Ovary (tissue), 9 donors: ENCODE data around the gene UBE2D3. TPM values are rescaled to one million over a fixed set of nuclear protein-coding genes. Genes with fewer than 3 reads are reported as not detected.

Experiments
- DNase-seq, 5 donors: peaks; one replicate each; pipeline ENCODE4 v3.0.0-alpha.2; 2019 to 2020
- H3K27ac ChIP-seq, 2 donors: fragments of 200-600 bp; one replicate each; pipeline versions ENCODE4 v1.5.1 to v1.8.0; 2019 to 2022
- H3K27me3 ChIP-seq: fragments of 200-600 bp; one replicate; pipeline ENCODE4 v1.8.0; 2022
- H3K36me3 ChIP-seq: fragments of 200-600 bp; sonication (generic); one replicate; pipeline ENCODE4 v1.5.1; 2019
- H3K4me1 ChIP-seq: one replicate; pipeline ENCODE4 v1.8.1; 2013; ENCODE audit warnings: mild to moderate bottlenecking, moderate library complexity; ENCODE audit not compliant: insufficient read depth
- H3K4me3 ChIP-seq: fragments of 200-600 bp; sonication (generic); one replicate; pipeline ENCODE4 v1.5.1; 2017
- H3K9me3 ChIP-seq, 2 donors: fragments of 200-600 bp in 1 of 2; sonication (generic) in 1 of 2; one replicate each; pipeline versions ENCODE4 v1.5.1 to v1.8.1; 2013 to 2019; ENCODE audit warnings: mild to moderate bottlenecking in 1 of 2, moderate library complexity in 1 of 2
- CTCF ChIP-seq, 3 donors: fragments of 450-650 bp in 2 of 3; fragments of 200-600 bp in 1 of 3; IDR thresholded peaks; one replicate each; pipeline versions ENCODE4 v1.5.1 to v1.8.0; 2016 to 2022; ENCODE audit warnings: antibody characterized with exemption in 3 of 3, mild to moderate bottlenecking in 1 of 3
- EP300 ChIP-seq: sonication (generic); formaldehyde crosslinking; IDR thresholded peaks from one replicate; pipeline ENCODE4 v1.6.1; 2017; ENCODE audit warnings: antibody characterized with exemption
- POLR2A ChIP-seq: fragments of 450-650 bp; IDR thresholded peaks from one replicate; pipeline ENCODE4 v1.6.1; 2017; ENCODE audit warnings: antibody characterized with exemption, mild to moderate bottlenecking, moderate library complexity
- WGBS, 3 donors: extraction: QIAGEN DNeasy Blood & Tissue Kit in 1 of 3; methylation state at CpG; one replicate each; pipeline versions ENCODE4 v1.1.5 to v1.1.7; 2013 to 2017; 5-methylcytosine and 5-hydroxymethylcytosine counted together
- intact Hi-C, 4 donors: fragments of 100-400 bp; cut with DNase I; formaldehyde crosslinking; loops; one replicate each; pipeline versions ENCODE4 v1.11.0 to v1.15.1; 2022 to 2023
- polyA plus RNA-seq, 2 donors: library from polyadenylated mRNA; stranded (reverse); fragments of 200-250 nt in 1 of 2; fragments of 350-450 nt in 1 of 2; fragmentation: Illumina TruSeq in 1 of 2; extraction: RNeasy Lipid Tissue Mini Kit (QIAGEN cat#74804) in 1 of 2; gene quantifications; one replicate each; pipeline ENCODE4 v1.2.3, GENCODE V29; 2013 to 2014
- total RNA-seq, 7 donors: library from RNA; depleted of rRNA in 2 of 7; stranded (reverse); fragments of >200 nt in 2 of 7; fragmentation: NEBNext Ultra II Directional in 3 of 7; extraction: Animal tissue kit (Norgen Biotek cat#: 25700) in 3 of 7; gene quantifications; one replicate each; pipeline versions ENCODE4 v1.1.0 to v1.2.4, GENCODE V29; 2016 to 2023
- donor health status: DM: no; HTN: no; CAD: no; lungs with moderate emphysema.
- donor health status: DM: no; HTN: no; CAD: no.
- donor health status: Bipolar disorder and iron deficiency.
- donor health status: DM: yes; HTN: yes; CAD: no.
- donor health status: DM: no; HTN: no; CAD: no.
- donor health status: DM: yes; HTN: yes; CAD: no.

The UBE2D3 gene
- total and polyA plus RNA-seq, 9 donors = 163 to 347 (median 258) TPM

- 58 to 80% (median 80%) methylated on average over 2 of the region's 2 CpGs for WGBS, 3 donors
- no peaks in the 10 kb centered on the region for H3K4me1 ChIP-seq
- intact Hi-C loops = no loop called here
- no peaks in the 10 kb centered on the region for H3K36me3 ChIP-seq
- H3K27me3 ChIP-seq = no peaks in the 10 kb centered on the region
- TF ChIP-seq EP300 = no peak
- TF ChIP-seq CTCF (IDR thresholded peaks at IDR 0.05) = no peak
- no peak overlapping the region for H3K4me3 ChIP-seq
- H3K27ac ChIP-seq = no peak overlapping the region
- H3K9me3 ChIP-seq = no peaks in the 10 kb centered on the region
- DNase-seq = no peak
Observed at GRCh38 chr4:102774254-102774653, 53.1 kb downstream of the UBE2D3 start.

GRCh38 chr4:102772738-102773340 is 54.5 kb downstream of the UBE2D3 start:
- Histone ChIP-seq H3K27ac (no peak overlapping the region), H3K4me3 (no peak overlapping the region), H3K27me3 (no peaks in the 10 kb centered on the region), H3K36me3 (no peaks in the 10 kb centered on the region), H3K4me1 (no peaks in the 10 kb centered on the region), H3K9me3 (no peaks in the 10 kb centered on the region)
- intact Hi-C loops = no loop called here
- no peak for DNase-seq
- TF ChIP-seq EP300 (no peak), CTCF (IDR thresholded peaks at IDR 0.05) (no peak), POLR2A (no peak)
- WGBS, 3 donors = 87 to 91% (median 91%) methylated on average over 4 of the region's 4 CpGs

- H3K27me3 ChIP-seq = no peaks in the 10 kb centered on the region
- DNase-seq = no peak
- TF ChIP-seq EP300 (no peak), CTCF (IDR thresholded peaks at IDR 0.05) (no peak), POLR2A (no peak)
- H3K9me3 ChIP-seq = no peaks in the 10 kb centered on the region
- no peaks in the 10 kb centered on the region for H3K36me3 ChIP-seq
- no peak overlapping the region for H3K4me3 ChIP-seq
- intact Hi-C loops = loop anchor here in 1 of 4 donors (10.0 kb wide), 1 partner anchor 50 kb away; no protein-coding TSS in a partner anchor
- WGBS, 3 donors = 42 to 60% (median 49%) methylated on average over 3 of the region's 3 CpGs
- no peaks in the 10 kb centered on the region for H3K4me1 ChIP-seq
- no peak overlapping the region for H3K27ac ChIP-seq
Observed at GRCh38 chr4:102764901-102765300, 62.5 kb downstream of the UBE2D3 start.

- TF ChIP-seq CTCF (IDR thresholded peaks at IDR 0.05) (no peak), POLR2A (no peak), EP300 (no peak)
- Histone ChIP-seq H3K4me1 (no peaks in the 10 kb centered on the region), H3K27me3 (no peaks in the 10 kb centered on the region), H3K9me3 (no peaks in the 10 kb centered on the region), H3K27ac (no peak overlapping the region), H3K4me3 (peak overlapping the region; percentile 98), H3K36me3 (no peaks in the 10 kb centered on the region)
- 12 to 37% (median 16%) methylated on average over 14 of the region's 14 CpGs for WGBS, 3 donors
- intact Hi-C loops = loop anchor here in 1 of 4 donors (10.0 kb wide), 1 partner anchor 53 kb away; no protein-coding TSS in a partner anchor
- no peak for DNase-seq
Observed at GRCh38 chr4:102761906-102762305, 65.4 kb downstream of the UBE2D3 start.
